CD4-positive, alpha-beta T cell treated with Interleukin-17A for 4 hours (primary cell): Measurements from ENCODE around the gene LMBRD1.
"Not testable (repeated sequence)": the region's sequence is repeated elsewhere in the genome, so short reads cannot be mapped to it uniquely, and the experiment has no call there.

Source experiments
- DNase-seq: peaks from one replicate; pipeline ENCODE4 v3.0.0-alpha.2; 2020; ENCODE audit warnings: mixed read lengths

The LMBRD1 gene

DNA sequence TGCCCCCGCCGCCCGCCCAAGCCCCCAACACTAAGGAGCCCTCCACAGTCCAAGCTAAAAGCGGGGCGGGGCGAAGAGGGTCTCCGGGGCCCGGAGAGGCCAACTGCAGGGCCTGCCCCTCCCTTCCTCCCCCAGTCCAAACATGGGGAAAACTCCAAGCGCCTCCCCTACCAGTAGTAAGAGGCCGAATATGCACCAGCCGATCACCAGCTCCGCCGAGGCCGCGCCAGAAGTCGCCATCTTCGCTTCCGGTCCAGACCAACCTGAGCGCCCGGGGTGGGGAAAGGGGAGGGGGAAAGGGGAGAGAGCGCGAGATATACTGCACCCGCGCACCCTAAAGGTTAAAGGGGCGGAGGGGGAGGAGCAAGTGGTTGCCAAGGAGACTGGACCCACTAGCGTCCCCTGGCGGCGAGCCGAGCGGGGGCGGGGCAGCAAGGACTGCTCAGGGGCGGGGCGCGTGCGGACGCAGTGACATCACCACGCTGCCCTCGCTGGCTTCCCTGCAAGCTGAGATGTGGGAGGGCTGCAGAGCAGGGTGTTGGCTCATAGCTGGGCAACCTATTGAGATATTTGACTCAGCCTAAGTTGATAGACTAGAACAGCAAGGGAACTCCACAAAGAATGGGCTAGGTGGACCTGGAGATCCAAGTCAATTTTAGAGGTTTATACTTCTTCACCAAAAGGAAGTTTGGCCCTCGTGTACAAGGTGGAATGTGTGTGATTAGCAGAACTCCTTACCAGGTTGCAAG, at the start of gene LMBRD1:
Gene LMBRD1 (minus strand): TSS at position 369 of the 749 bp plus-strand sequence. CDS start 129 bp downstream, at position 240.
- peak; percentile 99 for DNase-seq

- DNase-seq: no peak
These were observed 49.5 kb upstream of the LMBRD1 start for GRCh38 chr6:69846312-69846711.

DNA sequence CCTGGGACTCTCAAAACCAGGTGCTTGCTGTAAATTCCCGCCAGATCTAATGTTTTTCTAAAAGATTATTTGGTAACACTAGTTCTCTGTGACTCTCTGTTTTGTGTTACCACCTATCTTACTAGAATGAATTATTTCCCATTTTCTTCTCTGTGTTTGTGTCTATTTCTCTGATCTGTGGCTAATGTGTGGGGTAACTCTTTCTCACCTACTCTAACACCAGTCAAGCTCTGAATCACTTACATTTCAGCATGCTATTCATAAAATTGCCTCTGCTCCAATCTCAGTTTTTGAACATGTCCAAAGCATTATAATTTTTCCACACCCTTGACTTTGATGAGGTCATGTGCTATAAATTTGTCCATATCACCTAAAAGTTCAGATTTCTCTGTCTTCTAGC, 46.4 kb upstream of the LMBRD1 start:
- no peak for DNase-seq

- no peak for DNase-seq
These were observed 45.1 kb upstream of the LMBRD1 start for GRCh38 chr6:69841862-69842261.

- peak; percentile 26 for DNase-seq
These were observed 38.8 kb upstream of the LMBRD1 start for GRCh38 chr6:69835414-69836179.

- no peak for DNase-seq
These were observed 35.7 kb upstream of the LMBRD1 start for GRCh38 chr6:69832558-69832957.

- DNase-seq: no peak
These were observed 30.6 kb upstream of the LMBRD1 start for GRCh38 chr6:69827276-69827893.

- no peak for DNase-seq
These were observed 29.1 kb upstream of the LMBRD1 start for GRCh38 chr6:69825904-69826303.

DNA sequence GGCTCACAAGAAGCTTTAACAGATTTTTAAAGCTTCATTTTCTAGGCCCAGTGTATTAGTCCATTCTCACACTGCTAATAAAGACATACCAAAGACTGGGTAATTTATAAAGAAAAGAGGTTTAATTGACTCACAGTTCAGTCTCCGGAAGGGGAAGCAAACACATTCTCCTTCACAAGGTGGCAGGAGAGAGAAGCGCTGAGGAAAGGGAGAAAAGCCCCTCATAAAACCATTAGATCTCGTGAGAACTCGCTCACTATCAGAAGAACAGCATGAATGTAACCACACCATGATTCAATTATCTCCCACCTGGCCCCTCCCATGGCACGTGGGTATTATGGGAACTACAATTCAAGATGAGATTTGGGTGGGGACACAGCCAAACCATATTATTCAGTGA, 27.5 kb upstream of the LMBRD1 start:
- not testable (repeated sequence) for DNase-seq

GRCh38 chr6:69820438-69820837, 23.6 kb upstream of the LMBRD1 start:
- DNase-seq: no peak

DNA sequence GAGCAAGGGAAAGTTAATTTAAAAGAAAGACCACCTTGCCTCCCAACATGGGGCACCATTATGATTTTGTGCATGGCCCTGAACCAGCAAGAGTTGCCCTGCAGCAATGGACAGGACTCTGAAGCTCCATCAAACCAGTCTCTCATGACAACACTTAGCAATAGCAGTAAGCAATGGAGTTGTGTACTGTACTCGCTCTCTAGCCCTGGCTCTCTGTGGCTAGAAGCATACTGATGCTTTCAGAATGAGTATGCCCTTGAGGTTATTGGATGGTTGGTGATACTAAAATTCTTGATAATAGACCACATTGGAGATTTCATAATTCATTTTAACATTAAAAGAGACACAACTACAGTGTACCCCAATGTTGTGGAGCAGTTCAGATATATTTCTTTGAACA, 23.2 kb upstream of the LMBRD1 start:
- DNase-seq: no peak

DNA sequence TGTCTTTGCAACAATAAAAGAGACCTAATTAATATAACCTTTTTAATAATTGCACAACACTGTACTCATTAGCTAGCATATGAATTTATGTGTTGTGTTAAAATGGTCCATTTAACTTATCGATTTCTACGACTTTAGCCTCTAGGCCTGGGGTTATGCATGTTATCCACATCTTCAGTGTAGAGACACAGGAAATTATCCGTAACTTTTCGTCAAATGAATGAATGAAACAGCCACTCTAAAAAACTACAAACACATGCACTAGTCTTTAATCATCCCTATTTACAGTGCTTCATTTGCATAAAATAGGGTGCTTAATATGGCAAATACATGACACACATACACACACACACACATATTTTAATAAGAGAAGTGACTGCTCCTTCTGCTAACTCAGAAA, 22.3 kb upstream of the LMBRD1 start:
- DNase-seq: no peak

DNA sequence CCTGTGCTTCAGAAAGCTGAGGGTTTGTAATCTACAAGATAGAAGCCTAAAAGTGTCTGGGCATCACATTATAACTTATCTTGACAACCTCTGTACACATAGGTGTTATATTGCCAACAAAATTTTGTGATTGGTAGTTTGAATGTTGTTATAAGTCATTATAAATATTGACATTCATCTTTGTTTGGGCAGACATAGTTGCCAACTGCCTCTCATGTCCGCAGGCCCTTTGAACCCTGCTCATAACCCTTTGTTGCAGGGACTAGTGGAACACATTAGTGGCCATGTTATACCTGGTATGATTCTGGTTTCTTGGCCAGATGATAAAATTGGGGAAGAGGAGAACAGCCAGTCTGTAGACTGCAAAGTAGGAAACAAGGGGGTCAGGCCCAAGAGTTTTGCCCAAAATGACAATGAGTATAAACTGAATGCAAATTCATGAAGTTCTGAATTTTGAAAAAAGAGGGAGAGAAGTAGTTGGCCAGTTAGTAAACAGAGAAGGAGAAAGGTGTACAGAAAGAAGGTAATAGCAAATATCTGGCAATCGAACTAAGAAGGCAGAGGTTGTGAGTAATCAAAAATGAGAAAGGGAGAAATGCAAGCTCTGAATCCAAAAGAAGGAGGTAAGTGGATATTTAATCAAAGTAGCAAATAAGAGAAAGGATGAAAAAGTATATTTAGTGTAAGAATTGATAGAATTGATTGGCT, 21.6 kb upstream of the LMBRD1 start:
- no peak for DNase-seq

GRCh38 chr6:69817358-69817757, 20.5 kb upstream of the LMBRD1 start:
- DNase-seq: no peak

DNA sequence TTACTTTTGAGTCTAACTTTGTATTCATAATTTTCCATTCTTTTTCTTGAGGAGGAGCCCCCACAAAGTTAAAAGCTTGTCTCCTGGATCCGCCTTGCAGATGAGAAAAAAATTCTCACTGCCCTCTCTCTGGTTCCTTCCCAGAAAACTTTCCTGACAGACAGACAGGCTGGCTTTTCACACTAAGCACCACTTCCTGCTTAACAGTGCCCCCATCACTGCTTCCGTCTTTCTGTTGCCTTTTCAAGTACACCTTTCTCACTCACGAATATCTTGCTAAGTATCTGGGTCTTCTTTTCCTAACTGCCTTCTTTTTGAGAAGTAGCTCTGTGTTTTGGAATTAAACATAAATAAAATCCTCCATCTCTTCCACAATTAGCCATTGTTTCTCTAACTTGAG, 19.8 kb upstream of the LMBRD1 start:
- peak; percentile 54 for DNase-seq

- peak; percentile 11 for DNase-seq
These were observed 19.2 kb upstream of the LMBRD1 start for GRCh38 chr6:69816026-69816425.

- no peak for DNase-seq
These were observed 16.7 kb upstream of the LMBRD1 start for GRCh38 chr6:69813508-69813907.

- no peak for DNase-seq
These were observed 16.1 kb upstream of the LMBRD1 start for GRCh38 chr6:69812746-69813427.

DNA sequence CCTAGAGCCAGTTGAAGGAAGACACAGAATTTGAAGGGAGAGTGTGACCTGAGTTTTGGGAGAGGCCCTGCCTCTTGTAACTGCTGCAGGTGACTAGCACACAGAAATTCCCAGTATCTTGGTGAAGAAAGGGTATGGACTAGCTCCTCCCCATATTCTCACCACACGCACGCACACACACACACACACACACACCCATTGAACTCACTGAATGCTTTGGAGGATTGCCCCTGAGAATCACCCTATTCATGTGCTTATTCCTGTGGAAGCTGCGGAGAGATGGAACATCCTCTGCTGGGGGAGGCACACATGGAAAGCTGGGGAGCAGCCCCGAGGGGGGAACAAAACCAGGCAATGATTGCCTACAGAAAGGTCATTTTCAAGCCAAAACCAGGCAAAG, 6.2 kb upstream of the LMBRD1 start:
- no peak for DNase-seq

DNA sequence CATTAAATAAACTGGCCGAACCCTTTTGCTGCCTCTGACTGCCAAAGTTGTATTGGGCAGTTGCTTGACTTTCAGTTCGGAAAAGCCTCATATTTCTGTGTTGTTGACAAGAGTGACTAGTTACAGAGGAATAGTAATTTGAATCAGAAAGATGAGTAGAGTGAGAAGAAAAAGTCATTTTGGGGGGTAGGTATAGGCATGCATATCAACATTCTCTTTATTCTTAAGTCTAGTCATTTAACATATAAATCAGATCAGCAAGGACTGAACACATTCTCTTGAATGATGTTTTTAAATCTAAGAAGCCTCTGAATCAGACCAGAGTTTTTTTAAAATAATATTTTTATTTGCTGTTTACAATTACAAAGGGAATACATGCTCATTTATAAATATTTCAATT, 4.9 kb upstream of the LMBRD1 start:
- DNase-seq: no peak

DNA sequence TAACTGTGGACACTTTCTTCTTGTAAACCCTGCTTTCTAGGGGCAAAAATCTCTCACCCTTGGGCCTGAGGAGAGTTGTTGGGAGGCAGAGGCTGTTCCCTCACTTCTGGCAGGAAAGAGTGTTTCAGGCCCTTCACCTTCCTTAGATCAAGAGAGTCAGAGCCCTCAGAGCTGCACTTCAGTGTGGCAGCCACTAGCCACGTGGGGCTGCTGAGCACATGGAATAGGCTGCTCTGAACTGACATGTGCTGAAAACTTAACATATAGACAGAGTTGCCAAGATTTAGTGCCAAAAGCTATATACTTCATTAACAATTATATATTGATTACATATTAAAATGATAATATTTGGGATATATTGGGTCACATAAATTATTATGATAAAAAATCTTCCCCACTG, 4.4 kb upstream of the LMBRD1 start:
- no peak for DNase-seq

DNA sequence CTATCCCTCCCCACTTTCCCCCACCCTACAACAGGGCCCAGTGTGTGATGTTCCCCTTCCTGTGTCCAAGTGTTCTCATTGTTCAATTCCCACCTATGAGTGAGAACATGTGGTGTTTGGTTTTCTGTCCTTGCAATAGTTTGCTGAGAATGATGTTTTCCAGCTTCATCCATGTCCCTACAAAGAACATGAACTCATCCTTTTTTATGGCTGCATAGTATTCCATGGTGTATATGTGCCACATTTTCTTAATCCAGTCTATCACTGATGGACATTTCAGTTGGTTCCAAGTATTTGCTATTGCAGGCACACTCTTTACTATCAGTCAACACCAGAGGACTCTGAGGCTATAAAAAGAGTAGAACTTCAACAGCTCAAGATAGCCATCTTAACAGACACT, 2.0 kb upstream of the LMBRD1 start:
- DNase-seq: not testable (repeated sequence)
